PFSK-1 (cell line): Measurements from ENCODE around the gene BAX.

Source experiments
- FOXP2 ChIP-seq: optimal IDR thresholded peaks from 2 replicates; pipeline ENCODE3; 2011; ENCODE audit warnings: borderline replicate concordance, control low read depth, inconsistent platforms; ENCODE audit not compliant: insufficient read depth; ENCODE audit errors: extremely low read length, extremely low read depth
- POLR2AphosphoS5 ChIP-seq: IDR thresholded peaks from 2 replicates; pipeline ENCODE4 v1.6.1; 2012; ENCODE audit warnings: low read depth, mild to moderate bottlenecking, control low read depth, low read length, moderate library complexity
- SIN3A ChIP-seq: IDR thresholded peaks from 2 replicates; pipeline ENCODE4 v1.6.1; 2012; ENCODE audit warnings: mild to moderate bottlenecking, low read length, moderate library complexity, borderline replicate concordance; ENCODE audit not compliant: insufficient read depth
- TAF1 ChIP-seq: IDR thresholded peaks from 2 replicates; pipeline ENCODE4 v1.6.1; 2012; ENCODE audit warnings: low read length, control low read depth, borderline replicate concordance; ENCODE audit not compliant: insufficient read depth
- TF ChIP-seq, protein P1 (sequence below), 2 experiments: IDR thresholded peaks; 2 replicates each; pipeline versions ENCODE4 v1.6.1 to v1.8.0; 2011 to 2012; ENCODE audit warnings: low read depth in 2 of 2, low read length in 2 of 2, control low read depth in 1 of 2, inconsistent platforms in 1 of 2, mild to moderate bottlenecking in 1 of 2, moderate library complexity in 1 of 2; ENCODE audit not compliant: insufficient read depth in 1 of 2

Gene BAX

DNA sequence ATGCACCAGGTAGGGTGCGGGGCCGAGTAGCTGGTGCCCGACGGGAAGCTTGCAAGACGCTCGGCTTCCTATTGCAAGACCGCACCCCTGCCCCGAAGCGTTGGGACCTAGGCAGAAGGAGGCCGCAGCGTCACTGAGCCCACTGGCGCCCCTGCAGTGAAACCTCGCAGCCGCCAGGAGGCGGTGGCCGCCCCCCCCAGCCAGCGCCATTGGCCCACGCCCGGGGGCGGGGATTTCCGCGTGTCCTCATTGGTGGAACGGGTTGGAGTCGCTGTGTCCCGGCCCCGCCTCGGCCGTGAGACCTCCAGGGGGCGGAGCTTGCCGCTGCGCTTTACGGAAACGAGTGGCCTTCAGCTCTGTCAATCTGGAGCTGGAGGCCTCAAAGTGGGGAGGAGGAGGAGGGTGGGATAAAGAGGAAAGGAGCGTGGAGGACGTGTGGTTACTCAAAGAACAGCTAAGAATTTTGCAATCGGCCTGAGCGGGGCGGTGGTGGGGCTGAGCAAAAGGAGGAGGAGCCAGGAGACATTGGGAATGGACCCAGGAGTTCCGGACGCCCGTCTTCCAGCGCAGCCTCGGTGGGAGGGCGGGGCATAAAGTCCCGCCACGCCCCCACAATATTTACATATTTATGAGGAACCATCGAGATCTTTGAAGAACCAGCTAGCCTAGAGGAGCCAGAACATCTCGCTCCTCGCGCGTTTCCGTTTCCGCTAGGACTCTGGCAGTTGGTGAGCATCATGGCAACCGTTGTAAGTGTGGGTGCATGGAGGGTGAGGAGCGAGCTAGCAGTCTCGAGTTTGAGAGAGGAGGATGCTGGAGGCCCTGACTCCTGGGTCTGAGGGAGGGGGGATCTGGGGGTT is 38.7 kb downstream of the BAX start, which contains the start of the genes GYS1 and RUVBL2:
Gene GYS1, minus strand, starts transcription at position 135 of the 860 bp plus-strand sequence. CDS start 197 bp downstream, outside the sequence.
Gene RUVBL2, plus strand, starts transcription at position 713 of the 860 bp plus-strand sequence. Its CDS starts 25 bp downstream, at position 738.
- TF ChIP-seq TAF1 = peak; percentile 96
- TF ChIP-seq FOXP2 = peak; percentile 19
- TF ChIP-seq POLR2AphosphoS5 = peak; percentile 85
- TF ChIP-seq, protein P1, sequence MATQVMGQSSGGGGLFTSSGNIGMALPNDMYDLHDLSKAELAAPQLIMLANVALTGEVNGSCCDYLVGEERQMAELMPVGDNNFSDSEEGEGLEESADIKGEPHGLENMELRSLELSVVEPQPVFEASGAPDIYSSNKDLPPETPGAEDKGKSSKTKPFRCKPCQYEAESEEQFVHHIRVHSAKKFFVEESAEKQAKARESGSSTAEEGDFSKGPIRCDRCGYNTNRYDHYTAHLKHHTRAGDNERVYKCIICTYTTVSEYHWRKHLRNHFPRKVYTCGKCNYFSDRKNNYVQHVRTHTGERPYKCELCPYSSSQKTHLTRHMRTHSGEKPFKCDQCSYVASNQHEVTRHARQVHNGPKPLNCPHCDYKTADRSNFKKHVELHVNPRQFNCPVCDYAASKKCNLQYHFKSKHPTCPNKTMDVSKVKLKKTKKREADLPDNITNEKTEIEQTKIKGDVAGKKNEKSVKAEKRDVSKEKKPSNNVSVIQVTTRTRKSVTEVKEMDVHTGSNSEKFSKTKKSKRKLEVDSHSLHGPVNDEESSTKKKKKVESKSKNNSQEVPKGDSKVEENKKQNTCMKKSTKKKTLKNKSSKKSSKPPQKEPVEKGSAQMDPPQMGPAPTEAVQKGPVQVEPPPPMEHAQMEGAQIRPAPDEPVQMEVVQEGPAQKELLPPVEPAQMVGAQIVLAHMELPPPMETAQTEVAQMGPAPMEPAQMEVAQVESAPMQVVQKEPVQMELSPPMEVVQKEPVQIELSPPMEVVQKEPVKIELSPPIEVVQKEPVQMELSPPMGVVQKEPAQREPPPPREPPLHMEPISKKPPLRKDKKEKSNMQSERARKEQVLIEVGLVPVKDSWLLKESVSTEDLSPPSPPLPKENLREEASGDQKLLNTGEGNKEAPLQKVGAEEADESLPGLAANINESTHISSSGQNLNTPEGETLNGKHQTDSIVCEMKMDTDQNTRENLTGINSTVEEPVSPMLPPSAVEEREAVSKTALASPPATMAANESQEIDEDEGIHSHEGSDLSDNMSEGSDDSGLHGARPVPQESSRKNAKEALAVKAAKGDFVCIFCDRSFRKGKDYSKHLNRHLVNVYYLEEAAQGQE (IDR thresholded peaks at IDR 0.05; ENCODE audit: insufficient read depth in 1 of 2, low read depth in 2 of 2, low read length in 2 of 2) = no peak
- peak; percentile 87 for TF ChIP-seq SIN3A

DNA sequence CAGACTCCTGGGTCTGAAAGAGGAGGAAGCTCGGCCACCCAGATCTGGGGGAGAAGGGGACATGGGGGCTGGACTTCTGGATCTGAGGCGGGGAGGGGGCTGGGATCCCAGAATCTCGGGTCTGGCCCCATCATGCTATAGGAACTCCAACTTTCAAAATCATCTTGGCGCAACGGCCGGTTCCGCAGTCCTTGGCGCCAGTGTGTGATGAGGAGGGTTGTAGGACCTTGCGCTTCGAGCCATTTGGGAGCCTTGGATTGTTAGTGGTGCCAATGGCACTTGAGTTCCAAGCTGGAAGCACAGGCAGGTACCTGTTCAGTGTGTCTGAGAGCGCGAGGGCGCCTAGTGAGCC is 39.3 kb downstream of the BAX start:
- TF ChIP-seq TAF1 (no peak), SIN3A (no peak), FOXP2 (no peak), POLR2AphosphoS5 (no peak)
- TF ChIP-seq, protein P1 (IDR thresholded peaks at IDR 0.05; ENCODE audit: insufficient read depth in 1 of 2, low read depth in 2 of 2, low read length in 2 of 2) = no peak

DNA sequence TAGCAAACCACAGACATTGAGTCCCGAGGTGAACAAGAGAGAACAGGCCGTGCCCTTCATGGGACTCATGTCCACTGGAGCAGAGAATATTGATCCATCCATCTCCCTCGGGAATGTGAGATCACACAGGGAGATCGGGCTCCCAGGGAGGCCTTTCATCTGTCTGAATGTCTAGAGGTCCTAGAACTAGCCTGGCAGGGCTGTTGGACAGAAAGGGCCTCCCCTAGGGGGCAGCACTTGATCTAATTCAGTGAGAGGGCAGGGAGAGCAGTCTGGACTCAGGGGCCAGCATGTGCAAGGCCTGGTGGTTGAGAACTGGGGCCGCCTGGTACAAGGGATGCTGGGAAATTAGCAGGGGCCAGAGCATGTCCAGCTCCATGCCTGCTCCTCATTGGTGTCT is 43.3 kb downstream of the BAX start:
- TF ChIP-seq TAF1 = no peak
- TF ChIP-seq, protein P1 (IDR thresholded peaks at IDR 0.05; ENCODE audit: insufficient read depth in 1 of 2, low read depth in 2 of 2, low read length in 2 of 2) = no peak
- TF ChIP-seq FOXP2 = no peak
- TF ChIP-seq SIN3A = no peak
- TF ChIP-seq POLR2AphosphoS5 = no peak; the same call in 1 of the 2 replicates

DNA sequence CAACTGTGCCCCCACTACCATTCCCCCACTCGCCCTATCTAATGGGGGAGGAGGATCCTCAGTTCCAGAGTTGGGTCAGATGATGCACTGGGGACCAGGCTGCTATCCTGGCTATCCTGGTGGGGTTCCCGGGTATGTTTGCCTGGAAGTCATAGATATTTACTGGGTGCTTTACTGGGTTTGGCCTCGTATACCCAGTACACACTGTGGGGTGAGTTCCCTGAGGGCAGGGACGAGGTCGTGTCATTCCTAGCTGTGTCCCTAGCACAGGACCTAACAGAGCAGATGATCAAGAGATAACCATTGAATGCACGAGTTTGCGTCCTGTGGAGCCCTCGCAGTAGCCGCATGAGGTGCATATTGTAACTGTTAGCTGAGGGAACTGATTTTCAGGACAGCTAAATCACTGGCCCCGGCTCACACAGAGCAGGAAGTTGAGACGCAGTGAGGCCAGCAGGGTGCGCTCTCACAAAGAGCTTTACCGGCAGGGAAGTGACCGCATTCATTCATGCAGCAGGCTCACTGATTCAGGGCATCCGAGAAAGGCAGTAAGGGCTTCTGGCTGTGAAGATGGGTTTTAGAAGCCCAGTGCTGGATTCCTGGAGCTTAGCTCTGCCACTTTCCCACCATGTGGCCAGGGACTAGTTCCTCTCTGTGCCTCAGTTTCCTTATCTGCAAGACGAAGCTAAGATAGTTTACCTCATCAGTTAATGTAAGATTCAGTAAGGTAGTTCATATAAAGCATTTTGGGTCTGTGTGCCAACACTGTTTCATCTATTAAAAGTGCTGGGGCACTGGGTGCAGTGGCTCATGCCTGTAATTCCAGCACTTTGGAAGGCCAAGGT is 45.0 kb downstream of the BAX start:
- TF ChIP-seq FOXP2 = peak; percentile 50
- TF ChIP-seq, protein P1 (IDR thresholded peaks at IDR 0.05; ENCODE audit: insufficient read depth in 1 of 2, low read depth in 2 of 2, low read length in 2 of 2) = no peak
